HepG2 (cell line): ENCODE results near the gene PIK3C3. TPM values are rescaled to one million over a fixed set of nuclear protein-coding genes. Genes with fewer than 3 reads are reported as not detected.

Experiments
- ATAC-seq: fragments of 200-7000 bp; cut with Tn5 transposase; 3 replicates; pipeline ENCODE4 v1.9.1; 2020; ENCODE audit warnings: mild to moderate bottlenecking, moderate library complexity
- BruUV-seq: library from RNA; stranded (reverse); fragments of 400-500 nt; replicated peaks from 2 replicates; lab custom pipeline; 2021; lab: Mats Ljungman, UMichigan
- CTCF ChIA-PET: fragments of 300-600 bp; formaldehyde crosslinking; extraction: SDS; loops from one replicate; lab custom pipeline; 2021; ENCODE audit warnings: low total read pairs, inconsistent platforms, low intra/inter-chr PET ratio; lab: Yijun Ruan, JAX
- POLR2A ChIA-PET: fragments of 350-600 bp; sonication (Branson Sonifier 250); formaldehyde crosslinking; loops from one replicate; lab custom pipeline; 2020; ENCODE audit warnings: antibody characterized with exemption, inconsistent platforms; lab: Yijun Ruan, JAX
- DNase-seq: peaks from one replicate; pipeline ENCODE4 v3.0.0-alpha.2; 2015; ENCODE audit warnings: low spot score
- FAIRE-seq: peaks from 3 replicates; lab custom pipeline; 2011; peaks lifted over from hg19 to GRCh38; lab: Jason Lieb, UNC
- H2AFZ ChIP-seq: one replicate; pipeline ENCODE4 v1.6.1; 2011; ENCODE audit warnings: low read length, inconsistent platforms
- H3K27ac ChIP-seq: fragments of 300-600 bp; 3 replicates; pipeline ENCODE4 v1.8.0; 2011; ENCODE audit warnings: mixed run types, mild to moderate bottlenecking, mixed read lengths, low read length, inconsistent platforms; ENCODE audit not compliant: insufficient read depth; ENCODE audit errors: extremely low read length
- H3K27me3 ChIP-seq, 2 experiments: fragments of 200-600 bp in 1 of 2; 2 replicates in 1 of 2; 3 replicates in 1 of 2; pipeline versions ENCODE4 v1.6.0 to v1.8.0; 2011; ENCODE audit warnings: low read length in 2 of 2, mild to moderate bottlenecking in 2 of 2, moderate library complexity in 2 of 2, inconsistent platforms in 1 of 2; ENCODE audit not compliant: insufficient read depth in 2 of 2, control insufficient read depth in 1 of 2
- H3K36me3 ChIP-seq, 2 experiments: fragments of 200-600 bp in 1 of 2; replicated peaks in 1 of 2; 2 replicates in 1 of 2; 3 replicates in 1 of 2; pipeline versions ENCODE4 v1.5.1 to v1.8.0; 2011; ENCODE audit warnings: low read length in 2 of 2, inconsistent platforms in 1 of 2; ENCODE audit not compliant: insufficient read depth in 2 of 2, control insufficient read depth in 1 of 2
- H3K4me1 ChIP-seq: 2 replicates; pipeline ENCODE4 v1.5.1; 2012; ENCODE audit warnings: low read length, inconsistent platforms; ENCODE audit not compliant: insufficient read depth
- H3K4me2 ChIP-seq: 2 replicates; pipeline ENCODE4 v1.6.0; 2011; ENCODE audit warnings: low read depth, low read length, inconsistent platforms
- H3K4me3 ChIP-seq, 3 experiments: fragments of 200-600 bp in 1 of 3; sonication (generic), shearing (Covaris generic) in 1 of 3; replicated peaks in 1 of 3; 2 replicates each; pipeline ENCODE4 v1.5.1; 2011 to 2016; ENCODE audit warnings: low read length in 3 of 3, inconsistent platforms in 2 of 3, low read depth in 2 of 3, mild to moderate bottlenecking in 2 of 3, control low read depth in 1 of 3, mixed read lengths in 1 of 3; ENCODE audit not compliant: insufficient read depth in 1 of 3
- H3K79me2 ChIP-seq: one replicate; pipeline ENCODE4 v1.6.1; 2011; ENCODE audit warnings: low read length, inconsistent platforms; ENCODE audit not compliant: insufficient read depth
- H3K9ac ChIP-seq: 2 replicates; pipeline ENCODE4 v1.6.0; 2011; ENCODE audit warnings: mild to moderate bottlenecking, low read depth, low read length, inconsistent platforms; ENCODE audit not compliant: insufficient read depth
- H3K9me3 ChIP-seq: 2 replicates; pipeline ENCODE4 v1.5.1; 2012; ENCODE audit warnings: mild to moderate bottlenecking, low read length
- H4K20me1 ChIP-seq: 2 replicates; pipeline ENCODE4 v1.6.0; 2011; ENCODE audit warnings: inconsistent platforms, mild to moderate bottlenecking, low read length, moderate library complexity; ENCODE audit not compliant: insufficient read depth
- ATF7 ChIP-seq, 2 experiments: fragments of 450-650 bp in 1 of 2; sonication (generic) in 1 of 2; formaldehyde crosslinking in 1 of 2; IDR thresholded peaks; 2 replicates each; pipeline versions ENCODE4 v1.4.0 to v1.6.1; 2016 to 2020; ENCODE audit warnings: antibody characterized with exemption in 1 of 2, mild to moderate bottlenecking in 1 of 2, missing genetic modification reagents in 1 of 2
- CREM ChIP-seq, 2 experiments: sonication (generic) in 1 of 2; formaldehyde crosslinking in 1 of 2; IDR thresholded peaks; 2 replicates each; pipeline versions ENCODE4 v1.4.0 to v1.6.1; 2016 to 2020; ENCODE audit warnings: antibody characterized with exemption in 1 of 2, mild to moderate bottlenecking in 1 of 2, missing genetic modification reagents in 1 of 2
- IKZF1 ChIP-seq: fragments of 450-650 bp; IDR thresholded peaks from 2 replicates; pipeline ENCODE4 v1.7.1; 2016
- KDM4B ChIP-seq: sonication (generic); formaldehyde crosslinking; IDR thresholded peaks from 2 replicates; pipeline ENCODE4 v1.4.0; 2020; ENCODE audit warnings: missing genetic modification reagents
- NRL ChIP-seq: sonication (generic); formaldehyde crosslinking; IDR thresholded peaks from 2 replicates; pipeline ENCODE4 v1.5.0; 2020; ENCODE audit warnings: missing genetic modification reagents, mild to moderate bottlenecking, moderate library complexity, borderline replicate concordance
- REXO4 ChIP-seq: sonication (generic); formaldehyde crosslinking; IDR thresholded peaks from 2 replicates; pipeline ENCODE4 v1.8.0; 2022; ENCODE audit warnings: missing genetic modification reagents, mild to moderate bottlenecking, borderline replicate concordance
- SCMH1 ChIP-seq: sonication (generic); formaldehyde crosslinking; IDR thresholded peaks from 2 replicates; pipeline ENCODE4 v1.9.0; 2021; ENCODE audit warnings: missing genetic modification reagents, mild to moderate bottlenecking, borderline replicate concordance
- SMAD1 ChIP-seq: sonication (generic); formaldehyde crosslinking; IDR thresholded peaks from 2 replicates; pipeline ENCODE4 v1.4.0; 2020; ENCODE audit warnings: missing genetic modification reagents, low read depth, mild to moderate bottlenecking, borderline replicate concordance
- ZBTB3 ChIP-seq: sonication (generic); formaldehyde crosslinking; IDR thresholded peaks from 2 replicates; pipeline ENCODE4 v1.4.0; 2020; ENCODE audit warnings: low read depth, mild to moderate bottlenecking, moderate library complexity, missing genetic modification reagents, borderline replicate concordance
- ZNF333 ChIP-seq: sonication (generic); formaldehyde crosslinking; IDR thresholded peaks from 2 replicates; pipeline ENCODE4 v1.4.0; 2020; ENCODE audit warnings: mild to moderate bottlenecking, missing genetic modification reagents, borderline replicate concordance
- ZNF354B ChIP-seq: sonication (generic); formaldehyde crosslinking; IDR thresholded peaks from 2 replicates; pipeline ENCODE4 v1.8.0; 2022; ENCODE audit warnings: mild to moderate bottlenecking, missing genetic modification reagents
- ZNF501 ChIP-seq: sonication (generic); formaldehyde crosslinking; IDR thresholded peaks from 2 replicates; pipeline ENCODE4 v1.5.1; 2020; ENCODE audit warnings: mild to moderate bottlenecking, moderate library complexity, missing genetic modification reagents
- ZNF644 ChIP-seq: IDR thresholded peaks from 2 replicates; pipeline ENCODE4 v1.6.1; 2016; ENCODE audit warnings: low read depth
- ZNF709 ChIP-seq: sonication (generic); formaldehyde crosslinking; IDR thresholded peaks from 2 replicates; pipeline ENCODE4 v1.5.0; 2020; ENCODE audit warnings: mild to moderate bottlenecking, missing genetic modification reagents
- WGBS: methylation state at CpG from one replicate; pipeline ENCODE4 v1.1.6; 2017; ENCODE audit warnings: low lambda C conversion rate; 5-methylcytosine and 5-hydroxymethylcytosine counted together
- in situ Hi-C: cut with HindIII; loops from 2 replicates; pipeline ENCODE4 v1.10.0; 2017; ENCODE audit warnings: low pct_unique_long_range_greater_than_20kb; ENCODE audit not compliant: extremely low pct_ligation_motif_present
- intact Hi-C: fragments of 100-400 bp; cut with micrococcal nuclease; formaldehyde crosslinking; loops from one replicate; pipeline ENCODE4 v1.10.0; 2022; ENCODE audit not compliant: unreplicated experiment
- polyA plus RNA-seq, 8 experiments: library from polyadenylated mRNA; depleted of rRNA in 3 of 8; stranded (reverse) in 7 of 8; unstranded in 1 of 8; fragments of >200 nt; fragmentation: Illumina TruSeq in 4 of 8; extraction: Trizol in 4 of 8; gene quantifications; 2 replicates each; pipeline versions ENCODE4 v1.2.1 to v1.2.3, GENCODE V29; 2011 to 2016; ENCODE audit warnings: low read depth in 4 of 8, missing spikeins in 1 of 8, mixed read lengths in 1 of 8; ENCODE audit not compliant: insufficient read depth in 1 of 8
- total RNA-seq, 5 experiments: library from RNA; depleted of rRNA; stranded (reverse); fragments of >200 nt; fragmentation: Illumina TruSeq; extraction: Trizol; gene quantifications; 2 replicates each; pipeline ENCODE4 v1.2.3, GENCODE V29; 2016; ENCODE audit warnings: low read depth in 1 of 5
- TF ChIP-seq, protein P1 (sequence below), 2 experiments: fragments of 450-650 bp in 1 of 2; sonication (generic) in 1 of 2; formaldehyde crosslinking; IDR thresholded peaks; 2 replicates each; pipeline versions ENCODE4 v1.5.0 to v1.8.0; 2020 to 2022; ENCODE audit warnings: mild to moderate bottlenecking in 1 of 2, missing genetic modification reagents in 1 of 2
- TF ChIP-seq, protein P2 (sequence below): sonication (generic); formaldehyde crosslinking; IDR thresholded peaks from 2 replicates; pipeline ENCODE4 v1.4.0; 2020; ENCODE audit warnings: mild to moderate bottlenecking, missing genetic modification reagents, borderline replicate concordance

Gene PIK3C3
- total and polyA plus RNA-seq, 2 of the 13 experiments (the other 11 are each of a cell fraction or from before 2014, with no cell fraction given) = 42.8 to 46.4 TPM

DNA sequence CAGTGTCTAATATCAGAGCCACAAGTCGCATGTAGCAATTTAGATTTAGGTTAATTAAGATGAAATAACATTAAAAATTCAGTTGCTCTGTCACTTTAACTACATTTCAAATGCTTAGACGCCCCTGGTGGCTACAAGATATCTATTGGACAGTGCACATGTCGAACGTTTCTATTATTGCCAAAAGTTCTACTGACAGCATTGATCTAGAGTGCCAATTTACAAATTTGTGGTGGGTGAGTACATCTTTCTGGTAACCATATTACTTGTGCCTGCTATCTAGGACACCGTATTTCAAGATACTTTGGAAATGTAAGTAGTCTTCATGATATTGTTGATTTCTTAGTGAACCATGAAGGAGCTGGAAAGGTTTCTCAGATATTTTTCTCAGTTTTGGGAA, 20.2 kb downstream of the PIK3C3 start:
- in situ Hi-C loops = no loop called here
- CTCF ChIA-PET = no interaction called here

DNA sequence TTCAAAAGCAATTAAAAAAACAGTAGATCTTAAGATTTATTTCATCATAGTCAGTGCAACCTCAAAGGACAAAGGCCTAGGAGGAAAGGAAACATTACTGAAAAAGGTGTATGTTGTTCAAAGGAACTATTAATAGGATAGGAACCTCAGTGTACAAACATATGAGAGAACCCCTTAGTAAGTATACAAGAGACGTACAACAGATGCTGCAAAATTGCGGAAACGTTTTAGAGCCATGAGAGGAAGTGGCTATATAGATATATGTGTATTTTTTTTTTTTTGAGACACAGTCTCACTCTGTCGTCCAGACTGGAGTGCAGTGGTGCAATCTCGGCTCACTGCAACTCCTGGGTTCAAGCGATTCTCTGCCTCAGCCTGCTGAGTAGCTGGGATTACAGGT, 22.2 kb downstream of the PIK3C3 start:
- Histone ChIP-seq H3K9ac (no peak overlapping the region), H3K27me3 (no peaks in the 10 kb centered on the region), H2AFZ (no peak overlapping the region), H3K4me1 (no peaks in the 10 kb centered on the region), H3K4me2 (no peak overlapping the region), H3K79me2 (no peaks in the 10 kb centered on the region), H3K4me3 (no peak overlapping the region), H4K20me1 (peaks cover 5% of the 10 kb centered on the region; the same call in 1 of the 2 replicates), H3K36me3 (peaks cover 0 to 4% of the 10 kb centered on the region in 2 experiments; a peak in 3 of 5 replicates), H3K27ac (no peak overlapping the region), H3K9me3 (no peaks in the 10 kb centered on the region)
- 99% methylated on average over 6 of the region's 6 CpGs for WGBS
- intact Hi-C loops = no loop called here
- DNase-seq (no peak), FAIRE-seq (no peak), ATAC-seq (no peak)
- TF ChIP-seq, protein P1, sequence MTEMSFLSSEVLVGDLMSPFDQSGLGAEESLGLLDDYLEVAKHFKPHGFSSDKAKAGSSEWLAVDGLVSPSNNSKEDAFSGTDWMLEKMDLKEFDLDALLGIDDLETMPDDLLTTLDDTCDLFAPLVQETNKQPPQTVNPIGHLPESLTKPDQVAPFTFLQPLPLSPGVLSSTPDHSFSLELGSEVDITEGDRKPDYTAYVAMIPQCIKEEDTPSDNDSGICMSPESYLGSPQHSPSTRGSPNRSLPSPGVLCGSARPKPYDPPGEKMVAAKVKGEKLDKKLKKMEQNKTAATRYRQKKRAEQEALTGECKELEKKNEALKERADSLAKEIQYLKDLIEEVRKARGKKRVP (CRISPR knock-in tag; IDR thresholded peaks at IDR 0.05) = no peak
- TF ChIP-seq ZNF644 (CRISPR knock-in tag) (no peak), REXO4 (CRISPR knock-in tag) (no peak), ZNF333 (no peak), SCMH1 (no peak), ZBTB3 (no peak), SMAD1 (no peak), IKZF1 (no peak), NRL (CRISPR knock-in tag) (no peak), ATF7 (IDR thresholded peaks at IDR 0.05) (no peak), ATF7 (CRISPR knock-in tag; IDR thresholded peaks at IDR 0.05) (no peak), CREM (IDR thresholded peaks at IDR 0.05) (no peak), CREM (CRISPR knock-in tag; IDR thresholded peaks at IDR 0.05) (no peak)
- in situ Hi-C loops = no loop called here
- ChIA-PET CTCF (no interaction called here), POLR2A (no interaction called here)
- BruUV-seq = no TSS peak

More for the DNA sequence above, 20.2 kb downstream of the PIK3C3 start:
- H3K9ac ChIP-seq = no peak overlapping the region
- no peak overlapping the region for H3K4me3 ChIP-seq
- intact Hi-C loops = no loop called here
- no peaks in the 10 kb centered on the region for H3K9me3 ChIP-seq
- no peak overlapping the region for H3K27ac ChIP-seq
- no peak for FAIRE-seq
- TF ChIP-seq ZNF501 (CRISPR knock-in tag) (no peak), KDM4B (no peak), ZNF354B (CRISPR knock-in tag) (no peak), ZNF709 (CRISPR knock-in tag) (no peak)
- TF ChIP-seq, protein P2, sequence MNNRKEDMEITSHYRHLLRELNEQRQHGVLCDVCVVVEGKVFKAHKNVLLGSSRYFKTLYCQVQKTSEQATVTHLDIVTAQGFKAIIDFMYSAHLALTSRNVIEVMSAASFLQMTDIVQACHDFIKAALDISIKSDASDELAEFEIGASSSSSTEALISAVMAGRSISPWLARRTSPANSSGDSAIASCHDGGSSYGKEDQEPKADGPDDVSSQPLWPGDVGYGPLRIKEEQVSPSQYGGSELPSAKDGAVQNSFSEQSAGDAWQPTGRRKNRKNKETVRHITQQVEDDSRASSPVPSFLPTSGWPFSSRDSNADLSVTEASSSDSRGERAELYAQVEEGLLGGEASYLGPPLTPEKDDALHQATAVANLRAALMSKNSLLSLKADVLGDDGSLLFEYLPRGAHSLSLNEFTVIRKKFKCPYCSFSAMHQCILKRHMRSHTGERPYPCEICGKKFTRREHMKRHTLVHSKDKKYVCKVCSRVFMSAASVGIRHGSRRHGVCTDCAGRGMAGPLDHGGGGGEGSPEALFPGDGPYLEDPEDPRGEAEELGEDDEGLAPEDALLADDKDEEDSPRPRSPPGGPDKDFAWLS = no peak
- H3K27me3 ChIP-seq = no peaks in the 10 kb centered on the region
- peaks cover 5% of the 10 kb centered on the region; the same call in 1 of the 2 replicates for H4K20me1 ChIP-seq
- no peaks in the 10 kb centered on the region for H3K4me1 ChIP-seq
- H3K4me2 ChIP-seq = no peak overlapping the region
- WGBS = 98% methylated on average over 5 of the region's 5 CpGs
- no peaks in the 10 kb centered on the region for H3K79me2 ChIP-seq
- no peak for ATAC-seq
- peaks cover 0 to 13% of the 10 kb centered on the region in 2 experiments; a peak in 3 of 5 replicates for H3K36me3 ChIP-seq
- no peak overlapping the region for H2AFZ ChIP-seq
- POLR2A ChIA-PET = no interaction called here
- BruUV-seq = no TSS peak
- no peak for DNase-seq
